Activated naive CD4-positive, alpha-beta T cell treated with Interleukin-2 at 50 U/mL for 16 hours (primary cell): ENCODE data around the gene GLRA1.

Experiments
- DNase-seq: peaks from one replicate; pipeline ENCODE4 v3.0.0-alpha.2; 2020

Gene GLRA1

DNA sequence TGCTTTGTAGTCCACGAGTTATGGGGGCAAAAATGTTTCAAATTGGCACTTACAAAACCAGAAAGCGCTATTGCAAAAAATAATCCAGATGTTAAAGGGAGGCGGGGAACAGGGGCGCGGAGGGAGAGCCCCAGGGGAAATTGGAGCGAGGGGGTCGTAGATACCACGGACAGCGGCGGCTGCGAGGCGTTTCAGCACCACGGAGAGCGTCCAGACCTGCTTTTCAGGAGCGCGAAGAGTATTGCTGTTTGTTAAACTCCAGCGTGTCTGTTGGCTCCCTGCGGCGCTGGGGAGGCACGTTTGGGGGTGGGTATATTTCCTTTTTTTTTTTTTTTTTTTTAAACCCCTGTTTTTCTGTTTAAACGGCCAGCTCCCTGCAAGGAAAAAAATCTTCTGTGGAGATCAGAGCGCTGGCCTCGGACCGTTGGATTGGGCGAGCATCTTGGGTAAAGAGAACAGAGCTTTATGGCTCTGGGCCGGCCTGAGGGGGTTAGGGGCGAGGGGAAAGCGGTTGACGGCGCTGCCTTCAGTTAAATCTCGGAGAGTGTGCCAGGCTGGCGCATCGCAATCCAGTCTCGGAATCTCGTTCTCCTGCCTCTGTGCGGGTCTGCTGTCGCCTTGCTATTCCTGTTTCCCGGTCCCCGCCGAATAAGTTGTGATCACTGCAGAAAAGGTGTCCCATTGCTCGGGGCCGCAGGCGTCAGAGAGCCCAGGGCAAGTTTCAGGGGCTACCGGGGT is at the start of gene GLRA1:
GLRA1 (minus strand) TSS at position 288 of the 738 bp plus-strand sequence. CDS start 302 bp downstream, outside the sequence.
- DNase-seq: peak; percentile 46

DNA sequence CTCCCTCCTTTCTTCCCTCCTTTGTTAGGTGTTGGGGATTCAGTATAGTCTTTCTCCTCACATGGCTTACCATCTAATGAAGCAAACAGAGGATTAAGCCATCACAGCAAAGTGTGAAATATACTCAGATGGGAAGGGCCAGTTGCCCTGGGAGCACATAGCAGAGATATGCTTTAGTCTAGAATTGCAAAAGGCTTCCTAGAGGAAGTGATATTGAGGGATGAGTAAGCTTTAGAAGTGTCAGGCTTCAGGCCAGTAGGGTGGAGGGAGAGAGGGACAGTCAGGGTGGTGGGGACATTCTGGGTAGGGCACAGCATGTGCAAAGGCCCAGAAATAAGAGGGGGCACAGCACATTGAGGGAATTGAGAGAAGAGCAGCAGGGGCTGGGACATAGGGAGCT is 46.2 kb upstream of the GLRA1 start:
- DNase-seq: no peak

DNA sequence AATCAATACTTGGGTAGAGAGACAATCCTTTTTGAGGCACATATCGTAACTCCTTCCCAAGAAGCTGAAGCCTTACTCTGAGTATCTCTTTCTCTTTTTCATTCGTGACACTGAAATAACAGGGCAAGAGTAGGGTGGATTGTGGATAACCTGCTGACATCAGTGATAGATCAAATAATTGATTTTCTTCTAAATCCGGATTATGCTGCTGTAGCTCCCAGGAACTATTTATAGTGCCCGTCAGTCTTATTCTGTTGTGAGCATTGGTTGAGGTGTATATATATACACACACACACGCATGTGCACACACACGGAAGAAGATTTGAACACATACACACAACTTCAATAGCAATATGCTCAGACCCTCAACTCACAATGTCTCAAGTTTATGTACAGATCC is 43.2 kb upstream of the GLRA1 start:
- no peak for DNase-seq

DNA sequence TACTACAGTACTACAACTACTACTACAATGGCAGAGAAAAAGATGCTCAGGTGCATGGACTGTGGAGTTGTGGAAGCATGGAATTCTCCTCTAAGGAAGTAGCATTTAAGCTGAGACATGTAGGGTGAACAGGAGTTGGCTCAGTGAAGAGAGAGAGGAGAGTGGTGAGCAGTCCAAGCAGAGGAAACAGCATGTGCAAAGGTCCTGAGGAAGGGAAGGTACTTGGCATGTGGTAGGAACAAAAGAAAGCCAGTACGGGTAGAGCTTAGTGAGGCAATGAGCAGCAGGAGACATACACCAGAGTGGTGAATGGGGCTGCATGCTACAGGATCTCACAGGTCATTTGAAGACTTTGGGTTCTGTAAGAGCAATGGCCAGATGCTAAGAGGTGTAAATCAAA is 41.4 kb upstream of the GLRA1 start:
- no peak for DNase-seq

DNA sequence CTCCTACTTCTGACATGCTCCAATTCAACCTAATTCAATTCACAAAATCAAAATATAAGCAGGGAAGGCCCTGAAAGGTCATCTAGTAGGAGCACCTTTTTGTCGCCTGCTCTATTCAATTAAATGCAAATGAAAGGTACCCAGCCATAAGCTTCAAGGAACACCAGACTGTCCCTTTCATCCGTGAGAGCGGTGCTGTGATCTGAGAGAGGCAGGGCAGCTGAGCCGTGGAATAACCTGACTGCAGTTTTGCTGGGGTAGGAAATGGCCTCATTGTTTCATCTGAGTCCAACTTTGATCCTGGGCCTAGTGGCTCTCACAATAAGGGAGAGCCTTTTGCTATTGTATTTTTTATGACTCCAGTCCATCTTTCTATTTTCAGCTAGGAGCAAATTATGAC is 39.8 kb upstream of the GLRA1 start:
- no peak for DNase-seq

DNA sequence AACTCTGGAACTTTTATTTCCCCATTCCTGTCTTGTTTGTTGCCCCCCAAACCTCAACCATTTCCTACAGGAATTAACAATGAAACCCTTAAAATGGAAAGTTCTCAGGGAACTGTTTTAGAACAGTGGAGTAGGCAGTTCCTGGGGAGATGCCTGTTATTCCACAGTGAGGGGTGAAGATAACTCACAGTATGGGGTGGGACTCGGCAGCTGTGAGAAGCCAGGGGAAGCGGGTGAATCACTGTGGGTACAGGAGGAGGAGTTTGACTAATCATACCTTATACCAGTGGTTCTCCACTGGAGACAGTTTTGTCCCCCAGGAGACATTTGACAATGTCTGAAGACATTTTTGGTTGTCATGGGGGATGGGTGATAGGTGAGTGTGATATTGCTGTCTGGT is 36.9 kb upstream of the GLRA1 start:
- DNase-seq: no peak

DNA sequence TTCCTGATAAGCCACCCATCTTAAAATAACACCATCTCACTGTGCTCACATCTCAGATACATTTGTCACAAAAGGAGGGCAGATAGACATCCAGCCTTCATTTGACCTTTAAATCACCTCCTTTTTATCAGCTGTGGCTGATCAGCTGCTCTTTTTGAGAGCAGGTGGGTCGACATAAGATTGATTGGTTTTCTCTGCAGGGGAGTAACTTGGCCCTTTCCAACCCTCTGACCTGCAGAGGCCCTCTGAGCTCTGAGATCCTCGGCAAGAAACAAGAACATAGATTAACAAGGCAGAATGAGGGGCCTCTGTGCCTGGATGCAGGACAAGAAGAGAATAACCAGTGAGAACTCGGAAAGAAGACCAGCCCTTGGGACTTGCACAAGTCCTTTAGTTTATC is 33.5 kb upstream of the GLRA1 start:
- DNase-seq: no peak

DNA sequence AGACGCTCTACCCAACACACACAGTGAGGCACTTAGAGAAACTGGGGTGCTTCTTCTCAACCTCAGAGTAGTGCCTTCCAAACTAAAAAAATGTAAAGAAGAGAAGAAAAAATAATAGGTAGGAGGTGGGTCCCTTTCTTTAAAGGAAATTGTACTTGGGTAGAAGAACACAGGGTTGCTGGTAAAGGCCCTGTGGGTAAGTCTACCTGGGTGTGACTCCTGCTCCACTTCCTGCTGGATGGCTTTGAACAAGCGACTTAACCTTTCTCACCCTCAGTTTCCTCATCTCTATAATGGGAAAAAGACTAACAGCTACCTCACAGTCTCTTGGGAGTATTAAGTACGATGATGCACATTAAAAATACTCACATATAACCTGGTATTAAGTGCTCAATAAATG is 32.1 kb upstream of the GLRA1 start:
- no peak for DNase-seq

DNA sequence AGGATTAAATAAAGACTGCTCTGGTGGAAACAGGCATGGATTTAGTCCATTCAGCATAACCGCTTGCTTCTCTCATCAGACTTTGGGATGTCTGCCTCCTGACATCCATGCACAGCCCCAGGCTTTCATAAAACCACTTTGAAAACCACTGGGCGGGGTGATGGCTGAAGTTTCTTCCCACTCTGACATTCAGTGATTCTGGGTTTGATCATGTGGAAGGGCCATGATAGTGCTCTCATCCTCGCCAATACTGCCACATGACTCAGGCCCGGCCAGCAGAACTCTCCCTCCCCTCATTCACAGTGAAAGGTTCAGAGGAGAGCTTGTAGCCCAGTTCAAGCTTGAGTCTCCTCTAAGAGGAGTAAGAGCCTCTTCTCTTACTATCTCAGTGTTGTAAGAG is 29.6 kb upstream of the GLRA1 start:
- no peak for DNase-seq

DNA sequence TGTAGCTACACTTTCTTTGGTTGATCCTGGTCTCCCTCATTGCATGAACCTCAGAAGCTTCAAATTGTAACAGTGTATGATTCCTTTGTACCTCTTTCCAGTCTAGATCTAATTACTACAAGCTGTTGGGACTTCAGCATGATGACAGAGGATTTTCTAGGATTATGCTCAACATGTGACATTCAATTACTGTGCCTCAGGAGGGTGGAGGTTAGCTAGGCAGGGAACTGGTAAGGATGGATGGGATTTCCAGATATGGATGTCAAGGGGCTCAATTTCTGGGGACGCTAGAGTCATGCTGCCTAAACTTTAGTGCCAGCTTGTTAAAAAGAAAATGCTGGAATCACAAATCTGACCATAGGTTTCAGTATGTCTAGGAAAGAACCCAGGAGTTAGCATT is 29.2 kb upstream of the GLRA1 start:
- no peak for DNase-seq

DNA sequence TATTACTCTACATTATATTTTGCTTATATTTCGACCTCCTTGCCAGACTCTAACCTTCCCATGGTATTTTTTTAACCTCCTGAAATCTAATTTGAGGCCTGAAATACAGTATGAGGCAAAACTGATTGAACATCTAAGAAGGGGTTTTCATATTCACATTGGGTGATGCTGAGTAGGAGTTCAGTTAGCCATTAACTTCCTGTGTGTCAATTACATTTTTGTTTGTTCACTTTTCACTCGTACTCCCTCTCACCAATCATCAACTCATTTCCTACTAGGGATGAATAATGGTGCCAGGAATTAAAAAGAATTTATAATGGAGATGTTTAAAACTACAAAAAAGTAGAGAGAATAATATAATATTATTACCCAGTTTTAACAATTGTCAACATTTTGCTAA is 27.6 kb upstream of the GLRA1 start:
- DNase-seq: no peak

DNA sequence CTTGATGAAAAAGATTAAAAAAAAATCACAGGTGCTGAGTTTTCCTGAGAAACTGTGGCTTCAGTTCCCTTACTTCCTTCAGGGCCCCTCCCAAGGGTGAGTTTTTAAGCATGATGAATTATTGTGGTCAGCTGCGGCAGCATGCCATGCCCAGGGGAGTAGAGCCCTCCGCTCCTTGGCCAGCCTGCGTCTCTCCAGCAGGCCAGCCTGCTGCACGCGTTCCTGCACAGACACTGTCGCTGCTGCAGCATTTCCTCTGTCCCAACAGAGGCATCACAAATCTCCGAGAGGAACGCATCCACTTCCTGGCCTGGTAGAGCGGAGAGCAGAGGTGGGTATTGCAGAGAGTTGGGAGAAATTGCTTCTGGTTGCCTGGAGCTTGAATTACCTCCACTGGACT is 26.1 kb upstream of the GLRA1 start:
- DNase-seq: no peak

DNA sequence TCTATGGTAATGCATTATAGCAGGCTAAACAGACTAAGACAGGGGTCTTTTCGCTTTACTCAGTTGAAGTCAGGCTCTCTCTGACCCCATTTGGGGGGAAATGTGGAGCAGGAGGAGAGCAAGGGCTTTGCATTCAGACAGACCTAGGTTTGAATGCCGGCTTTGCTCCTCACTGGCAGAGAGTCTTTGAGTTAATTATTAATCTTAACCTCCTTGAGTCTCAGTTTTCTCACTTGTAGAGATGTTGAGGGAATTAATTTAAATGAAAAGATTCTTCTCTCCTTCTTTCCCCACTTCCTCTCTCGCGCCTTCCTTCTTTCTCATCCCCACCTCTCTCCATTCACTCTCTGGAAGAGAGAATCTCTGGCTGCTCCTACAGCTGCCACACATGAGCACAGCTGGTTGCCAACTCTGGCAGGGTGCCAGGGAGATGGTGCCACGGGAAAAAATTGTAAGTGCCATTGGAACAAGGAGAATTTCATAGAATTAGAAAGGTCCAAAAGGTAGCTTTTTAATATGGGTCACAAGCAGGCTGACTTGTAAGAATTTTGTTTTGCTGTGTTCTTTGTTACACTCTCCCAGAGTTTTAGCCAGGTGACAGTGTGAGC is 25.2 kb upstream of the GLRA1 start:
- DNase-seq: no peak

DNA sequence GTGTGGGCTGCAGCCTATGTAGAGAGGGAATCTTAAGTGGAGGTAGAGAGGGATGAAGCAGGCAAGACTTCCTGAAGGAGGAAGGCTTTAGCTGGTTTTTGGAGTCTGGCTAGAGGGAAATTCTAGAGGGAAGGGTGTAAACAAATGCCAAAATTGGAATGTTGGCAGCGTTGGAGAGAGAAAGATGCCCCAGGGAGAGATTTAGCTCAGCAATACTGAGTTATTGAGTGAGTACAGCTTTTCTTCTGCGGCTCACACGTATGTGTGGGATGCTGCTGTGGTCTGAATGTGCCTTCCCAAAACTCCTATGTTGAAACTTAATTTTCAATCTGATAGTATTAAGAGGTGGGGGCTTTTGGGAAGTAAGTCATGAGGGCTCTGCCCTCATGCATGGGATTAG is 24.5 kb upstream of the GLRA1 start:
- no peak for DNase-seq

DNA sequence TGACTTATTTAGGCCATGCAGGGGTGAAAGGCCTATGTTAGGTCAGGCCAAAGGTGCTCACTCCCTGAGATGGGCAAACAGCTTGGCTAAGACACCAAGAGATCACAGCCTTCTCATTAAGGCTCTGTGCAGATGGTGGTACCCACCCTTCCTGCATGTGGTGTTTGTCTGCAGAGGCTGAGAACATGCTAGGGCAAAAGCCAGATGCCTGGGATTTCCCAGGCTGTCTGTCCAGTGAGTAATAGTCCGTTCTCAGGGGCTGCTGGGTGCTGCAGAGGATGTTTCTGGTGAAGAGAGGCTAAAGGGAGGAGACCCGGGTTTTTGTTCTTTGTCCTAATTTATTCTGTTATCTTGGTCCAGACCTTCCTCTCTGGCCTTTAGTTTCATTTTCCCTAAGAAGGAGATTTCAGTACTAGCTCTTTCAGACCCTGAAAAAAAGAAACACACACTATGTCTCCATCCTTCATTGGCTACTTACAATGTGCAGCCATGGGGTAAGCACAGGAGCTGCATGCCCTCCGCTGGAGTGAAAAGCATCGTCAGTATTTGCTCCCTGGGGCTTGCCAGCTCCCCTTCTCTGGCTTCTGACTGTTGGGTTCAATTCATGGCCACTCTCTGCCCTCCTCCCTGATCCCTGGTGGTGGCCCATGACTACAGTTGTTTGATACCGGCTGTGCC is 23.4 kb upstream of the GLRA1 start:
- DNase-seq: no peak

DNA sequence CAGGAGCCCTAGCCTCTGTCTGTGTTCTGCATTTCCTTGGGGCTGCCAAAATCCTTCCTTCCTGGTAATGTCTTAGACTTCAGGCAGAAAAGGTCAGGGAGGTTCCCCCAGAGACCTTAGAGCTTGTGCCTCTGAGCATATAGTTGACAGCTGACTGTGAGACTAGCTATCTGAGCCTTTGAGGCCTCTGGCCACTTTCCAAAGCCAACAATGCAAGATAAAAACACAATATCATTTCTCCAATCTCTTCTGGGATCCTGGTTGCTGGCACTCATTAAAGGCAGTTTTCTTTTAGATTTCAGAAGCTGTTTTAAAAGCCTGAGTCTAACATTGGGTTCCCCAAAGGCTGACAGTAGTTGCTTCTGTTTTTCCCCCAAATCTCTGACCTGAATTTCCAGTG is 13.2 kb upstream of the GLRA1 start:
- DNase-seq: no peak

DNA sequence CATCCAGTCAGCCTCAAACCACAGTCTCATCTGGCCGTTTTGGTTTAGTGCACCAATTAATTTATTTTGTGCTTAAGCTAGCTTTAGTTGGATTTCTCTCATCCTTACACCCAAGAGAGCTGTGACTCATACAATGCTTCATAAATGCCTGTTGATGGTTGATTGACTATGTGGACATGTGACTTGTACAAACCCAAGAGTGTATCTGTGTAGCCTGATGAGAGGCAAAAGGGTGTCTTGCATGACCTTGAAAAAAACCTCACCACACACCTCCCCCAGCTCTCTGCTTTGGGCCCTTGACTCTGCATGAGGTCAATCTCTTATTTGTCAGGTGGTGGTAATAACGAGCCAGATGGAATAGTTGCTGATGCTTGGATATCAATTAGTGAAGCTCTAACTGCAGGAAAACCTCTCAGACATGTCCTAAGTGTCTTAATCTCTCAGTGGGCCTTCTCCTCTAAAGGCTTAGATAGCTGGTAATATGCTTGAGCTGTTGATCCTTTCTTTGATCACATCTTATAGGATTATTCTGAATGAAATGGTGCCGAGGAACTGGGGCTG is 10.6 kb upstream of the GLRA1 start:
- no peak for DNase-seq

DNA sequence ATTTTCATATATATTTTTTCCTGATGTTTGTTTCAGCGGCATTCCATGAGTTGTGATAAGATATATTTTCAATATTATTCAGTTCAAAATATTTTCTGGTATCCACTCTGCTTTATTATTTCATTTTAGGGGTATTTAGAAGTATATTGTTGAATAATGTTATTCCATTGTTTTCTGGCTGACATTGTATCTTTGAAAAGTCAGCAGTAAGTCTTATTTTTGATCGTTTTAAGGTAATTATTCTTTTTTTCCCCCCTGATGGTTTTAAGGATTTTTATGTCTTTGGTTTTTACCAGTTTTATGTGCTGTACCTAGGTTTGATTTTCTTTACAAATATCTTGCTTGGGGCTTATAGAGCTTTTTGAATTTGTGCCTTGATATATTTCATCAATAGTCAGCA is 6.6 kb upstream of the GLRA1 start:
- no peak for DNase-seq

DNA sequence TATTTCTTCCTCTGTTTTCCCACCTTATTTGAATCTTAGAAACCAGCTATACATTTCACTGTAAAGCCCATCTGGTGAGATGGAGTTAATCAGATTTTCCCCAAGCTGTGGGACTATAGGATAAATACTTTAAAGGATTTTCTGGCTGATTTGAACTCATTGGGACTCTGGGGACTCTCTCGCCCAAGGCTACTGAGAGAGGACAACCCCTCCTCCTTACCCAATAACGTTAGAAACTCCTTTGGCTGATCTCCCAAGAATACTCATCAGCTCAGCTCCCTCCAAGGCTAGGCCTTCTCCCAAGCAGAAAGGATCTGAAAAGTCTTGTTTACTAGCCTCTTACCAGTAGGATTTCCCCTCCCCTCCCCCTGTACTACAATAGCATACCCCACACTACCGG is 1.5 kb upstream of the GLRA1 start:
- no peak for DNase-seq

DNA sequence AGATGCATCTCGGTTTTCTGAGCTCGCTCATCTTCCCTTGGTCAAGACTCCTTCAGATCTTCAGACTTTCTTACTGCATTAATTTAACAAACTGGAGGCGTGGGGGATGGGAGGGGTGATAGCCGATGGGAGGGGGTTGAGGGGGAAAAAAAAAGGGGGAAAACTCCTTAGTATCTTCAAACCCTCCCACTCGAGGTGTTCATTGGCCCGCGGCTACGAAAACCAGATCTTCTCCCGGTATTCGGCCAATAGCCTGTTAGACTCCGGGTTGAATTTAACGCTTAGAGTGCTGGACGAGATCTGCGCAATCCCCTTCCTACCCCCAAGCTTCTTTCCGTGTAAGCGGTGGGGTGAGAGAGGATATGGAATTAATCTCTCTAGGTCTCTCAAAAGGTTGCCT is 689 bp upstream of the GLRA1 start:
- DNase-seq: no peak

DNA sequence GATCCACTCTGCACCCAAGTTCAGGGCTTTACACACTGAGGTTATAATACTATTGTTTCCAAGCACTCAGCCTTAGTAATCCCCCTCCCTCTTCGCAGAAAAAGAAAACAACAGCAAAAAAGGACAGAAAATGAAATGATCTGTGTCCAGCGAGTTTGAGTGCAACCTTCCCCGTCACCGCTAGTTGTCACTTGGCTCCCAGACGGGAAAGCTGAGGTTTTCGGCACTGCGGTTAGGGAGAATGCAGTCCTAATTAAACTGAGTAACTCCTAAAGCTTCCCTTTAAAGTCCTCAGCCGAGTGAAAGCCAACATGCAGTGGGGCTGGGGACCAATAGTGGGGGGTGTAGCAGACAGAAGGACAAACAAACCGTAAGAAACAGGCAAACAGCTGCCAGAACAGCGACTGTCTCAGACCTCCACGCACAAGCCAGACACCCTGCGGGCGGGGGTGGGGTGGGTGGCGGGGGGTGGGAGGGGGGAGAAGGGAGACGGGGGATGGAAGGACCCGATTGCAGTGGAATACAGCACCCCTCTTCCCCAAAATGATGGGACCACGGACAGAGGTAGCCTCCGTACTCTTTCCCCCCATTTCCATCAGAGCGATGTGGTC is 680 bp downstream of the GLRA1 start:
- DNase-seq: no peak

DNA sequence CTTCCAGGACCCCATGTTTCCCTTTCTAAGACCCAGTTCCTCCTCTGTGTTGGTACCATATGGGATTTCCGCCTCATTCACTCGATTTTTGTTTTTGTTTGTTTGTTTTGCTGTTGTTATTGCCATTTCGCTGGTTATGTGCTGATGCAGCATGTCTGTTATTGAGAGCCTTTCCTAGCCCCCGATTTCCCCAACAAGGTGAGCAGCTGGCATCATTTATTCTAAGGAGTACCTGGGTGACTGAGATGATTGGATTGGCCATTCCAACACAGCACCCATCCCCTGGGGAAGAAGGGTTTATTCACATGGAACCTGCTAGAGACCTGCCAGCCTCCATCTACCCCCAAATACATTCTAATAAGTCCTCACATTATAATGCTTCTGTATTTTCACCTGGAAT is 2.7 kb downstream of the GLRA1 start:
- no peak for DNase-seq

DNA sequence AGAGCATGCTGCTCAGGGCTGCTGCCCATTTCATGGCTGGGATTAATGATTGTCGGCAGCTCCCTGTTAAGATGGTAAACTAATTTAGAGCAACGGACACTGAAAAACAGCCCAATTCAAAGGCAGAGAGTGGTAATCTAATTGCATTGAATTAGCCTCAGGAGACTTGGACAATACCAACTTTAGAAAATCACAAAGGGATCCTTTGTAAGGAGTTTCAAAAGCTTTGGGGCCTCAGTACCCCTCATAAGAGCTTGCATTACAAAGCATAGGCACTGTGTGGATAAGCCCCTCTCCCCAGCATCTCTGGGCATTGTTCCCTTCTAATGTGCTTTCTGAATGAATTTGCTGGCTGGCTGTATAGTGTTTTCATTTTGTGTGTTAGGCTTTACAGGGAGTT is 6.7 kb downstream of the GLRA1 start:
- DNase-seq: no peak

DNA sequence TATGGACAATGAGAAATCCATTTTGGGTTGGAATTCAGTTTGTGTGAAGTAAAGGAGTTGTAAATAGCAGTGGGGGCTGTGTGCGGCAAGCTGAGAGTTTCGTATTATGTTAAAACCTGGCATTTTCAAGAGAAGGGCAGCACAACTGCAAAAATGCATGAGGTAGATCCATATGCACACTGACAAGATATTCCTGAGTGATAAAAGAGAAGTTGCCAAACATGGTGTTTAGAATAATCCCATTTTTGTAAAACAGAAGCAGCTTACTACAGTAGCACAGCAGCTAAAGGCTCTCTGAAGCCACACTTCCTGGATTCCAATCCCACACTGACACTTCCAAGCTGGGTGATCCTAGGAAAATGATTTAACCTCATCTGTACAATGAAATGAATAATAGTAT is 11.2 kb downstream of the GLRA1 start:
- no peak for DNase-seq
